ENCODE measurements around the gene INO80C.

INO80C gene

DNA sequence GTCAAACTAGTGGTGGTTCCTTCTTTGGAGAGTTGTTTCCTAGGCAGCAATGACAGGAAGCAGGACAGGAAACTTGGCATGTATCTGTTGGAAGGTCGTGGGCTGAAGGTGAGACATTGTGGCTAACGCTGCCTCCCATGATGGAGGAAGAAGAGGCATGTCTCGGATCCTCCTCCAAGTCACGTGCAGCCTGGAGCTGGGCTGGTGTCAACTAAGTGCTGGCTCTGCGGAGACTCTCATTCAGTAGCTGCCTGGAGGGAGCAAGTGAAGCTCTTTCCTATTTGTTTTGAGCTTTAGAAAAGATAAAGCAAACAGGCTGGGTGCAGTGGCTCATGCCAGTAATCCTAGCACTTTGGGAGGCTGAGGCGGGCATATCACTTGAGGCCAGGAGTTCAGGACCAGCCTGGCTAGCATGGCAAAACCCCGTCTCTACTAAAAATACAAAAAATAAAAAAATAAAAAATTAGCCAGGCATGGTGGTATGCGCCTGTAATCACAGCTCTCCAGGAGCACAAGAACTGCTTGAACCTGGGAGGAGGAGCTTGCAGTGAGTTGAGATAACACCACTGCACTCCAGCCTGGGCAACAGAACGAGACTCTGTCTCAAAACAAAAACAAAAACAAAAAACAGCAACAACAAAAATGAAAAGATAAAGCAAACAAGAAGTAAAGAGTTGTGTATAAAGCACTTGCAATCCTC is 28.2 kb upstream of the INO80C start:
- no peak for TF ChIP-seq CTCF (IDR thresholded peaks at IDR 0.05)

DNA sequence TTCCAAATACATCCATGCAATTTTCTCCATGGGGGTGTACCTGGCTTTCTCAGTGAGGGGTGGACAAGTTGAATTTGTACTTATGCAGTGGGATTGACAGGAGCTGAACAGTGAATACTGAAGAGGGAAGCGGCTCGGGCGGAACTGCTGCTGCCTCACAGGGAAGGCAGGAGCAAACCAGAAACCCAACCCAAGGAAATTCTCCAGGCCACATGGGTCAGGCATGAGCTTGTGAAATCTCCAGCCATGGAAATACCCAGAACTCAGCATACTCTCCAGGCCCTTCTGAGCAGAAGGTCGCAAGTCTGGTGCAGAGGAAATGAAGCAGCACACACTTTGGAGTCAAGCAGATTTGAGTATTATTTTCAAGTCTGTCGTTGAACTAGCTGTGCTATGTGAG is 26.5 kb upstream of the INO80C start:
- TF ChIP-seq CTCF (IDR thresholded peaks at IDR 0.05): no peak

- TF ChIP-seq CTCF (IDR thresholded peaks at IDR 0.05): no peak
Measured at GRCh38 chr18:35522130-35522959, 24.6 kb upstream of the INO80C start.

DNA sequence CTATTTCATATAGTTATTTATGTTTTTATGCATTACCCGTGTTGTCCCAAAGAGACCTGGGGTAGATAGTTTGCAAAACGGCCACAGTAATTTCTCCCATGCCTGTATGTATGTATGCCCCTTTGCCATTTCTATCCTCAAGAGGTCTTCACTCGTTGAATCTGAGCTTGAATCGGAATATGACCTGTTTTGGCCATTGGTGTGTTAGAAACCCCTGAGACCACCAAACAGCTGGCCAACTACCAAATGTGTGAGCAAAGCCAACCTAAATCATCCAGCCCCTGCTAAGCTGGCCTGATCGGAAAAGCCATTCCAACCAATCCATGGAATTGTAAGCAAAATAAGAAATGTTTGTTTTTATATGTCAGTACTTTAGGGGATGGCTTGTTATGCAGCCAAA is 23.4 kb upstream of the INO80C start:
- TF ChIP-seq CTCF (IDR thresholded peaks at IDR 0.05): no peak

DNA sequence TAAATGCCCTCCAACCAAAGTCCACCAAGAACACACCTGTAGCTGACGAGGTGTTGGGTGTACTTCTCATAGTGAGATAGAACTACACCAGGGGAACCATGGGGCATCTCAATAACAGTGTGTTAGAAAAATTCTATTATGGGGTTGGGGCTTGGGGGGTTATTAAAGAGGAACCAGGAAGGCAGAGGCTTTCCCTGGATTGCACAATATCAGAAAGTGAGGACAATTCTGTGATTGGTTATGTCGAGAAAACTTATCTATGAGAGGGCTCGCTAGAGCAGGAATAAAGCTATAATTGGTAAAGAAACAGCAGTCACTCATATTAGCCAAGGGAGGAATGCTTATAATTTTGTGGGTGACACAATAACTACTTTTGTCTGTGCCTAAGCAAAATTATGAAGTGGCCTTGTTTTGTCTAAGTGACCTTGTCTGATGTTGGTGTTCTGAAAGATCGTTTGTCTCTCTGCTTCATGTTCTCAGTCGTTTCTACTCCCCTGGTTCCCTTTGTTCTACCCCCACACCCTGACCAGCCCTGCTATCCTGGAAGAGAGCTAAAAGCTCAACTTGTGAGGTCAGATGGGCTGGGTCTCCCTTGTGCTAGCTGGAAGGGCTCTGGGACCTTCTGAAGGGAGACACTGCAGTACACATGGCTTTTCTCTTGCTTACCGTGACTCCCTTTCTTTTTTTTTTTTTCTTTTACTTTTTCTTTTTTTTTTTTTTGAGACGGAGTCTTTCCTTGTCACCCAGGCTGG is 21.6 kb upstream of the INO80C start:
- no peak for TF ChIP-seq CTCF (IDR thresholded peaks at IDR 0.05)

DNA sequence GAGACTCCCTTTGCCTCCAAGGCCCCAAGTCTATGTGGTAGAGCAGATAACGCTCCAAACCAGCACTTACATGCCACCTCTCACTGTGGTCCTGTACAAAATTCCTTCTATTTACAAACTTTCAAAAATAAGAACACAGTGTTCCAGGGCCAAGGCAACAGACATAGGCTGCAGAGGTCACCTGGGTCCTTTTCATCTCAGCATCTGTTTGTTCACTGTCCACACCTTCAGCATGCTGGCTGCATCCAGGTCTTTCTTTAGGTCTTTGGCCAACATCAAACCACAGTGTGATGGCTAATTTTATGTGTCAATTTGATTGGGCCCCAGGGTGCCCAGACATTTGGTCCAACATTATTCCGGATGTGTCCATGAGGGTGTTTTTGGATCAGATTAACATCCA is 20.0 kb upstream of the INO80C start:
- TF ChIP-seq CTCF (IDR thresholded peaks at IDR 0.05): no peak

DNA sequence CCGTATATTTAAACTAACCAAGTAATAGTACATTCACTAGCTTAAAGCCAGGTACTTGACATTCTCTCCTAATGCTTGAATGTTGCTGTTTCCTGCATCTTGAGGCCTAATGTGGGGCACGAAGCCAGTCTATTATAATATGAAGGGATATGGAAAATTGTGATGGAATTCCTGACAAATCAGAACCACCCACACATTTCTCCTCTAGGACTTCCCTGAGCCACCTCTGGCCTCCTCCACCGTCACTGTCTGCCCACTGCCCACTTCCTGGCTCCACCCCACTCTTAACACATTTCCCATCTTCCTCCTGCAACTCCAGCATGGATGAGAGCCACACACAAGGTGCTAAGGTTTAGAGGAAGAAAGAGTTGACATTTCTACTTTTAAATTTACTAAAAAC is 19.0 kb upstream of the INO80C start:
- no peak for TF ChIP-seq CTCF (IDR thresholded peaks at IDR 0.05)
